Measurements from ENCODE around the gene TMED4.

Gene TMED4

DNA sequence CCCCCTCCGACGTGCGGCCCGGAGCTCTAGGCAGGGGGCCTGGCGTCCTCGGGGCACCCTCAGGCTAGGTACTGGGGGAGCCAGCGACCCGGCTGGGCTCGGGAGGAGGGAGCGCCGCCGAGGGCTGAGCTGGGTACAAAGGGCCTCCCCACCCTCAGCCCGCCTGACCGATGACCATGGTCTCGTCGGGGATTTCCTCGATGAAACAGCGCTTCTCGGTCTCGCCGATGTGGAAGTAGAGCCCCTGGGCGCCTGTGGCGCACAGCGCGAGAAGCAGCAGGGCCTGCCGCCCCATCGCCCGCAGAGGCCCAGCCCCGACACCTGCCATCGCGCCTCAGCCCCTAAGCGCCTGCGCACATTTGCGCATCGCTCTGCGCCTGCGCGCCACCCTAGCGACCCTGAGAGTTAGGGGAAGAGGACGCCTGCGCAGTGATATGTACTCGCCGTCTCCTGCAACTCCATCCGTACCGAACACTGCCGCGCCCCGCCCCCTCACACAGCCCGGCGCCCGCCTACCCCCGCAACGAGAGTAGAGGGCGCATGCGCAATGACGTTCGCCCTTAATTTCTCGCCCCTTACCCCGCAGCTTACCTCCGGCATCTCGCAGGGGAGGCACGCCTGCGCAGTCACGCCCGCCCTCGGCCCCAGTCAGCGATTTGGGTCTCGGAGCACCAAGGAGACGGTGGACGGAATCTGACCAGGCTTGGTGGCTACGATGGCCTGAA, at the start of gene TMED4:
TMED4 (minus strand) TSS at position 353 of the 725 bp plus-strand sequence; CDS start at position 328, 25 bp downstream.
- peak; percentile 100 for DNase-seq

DNA sequence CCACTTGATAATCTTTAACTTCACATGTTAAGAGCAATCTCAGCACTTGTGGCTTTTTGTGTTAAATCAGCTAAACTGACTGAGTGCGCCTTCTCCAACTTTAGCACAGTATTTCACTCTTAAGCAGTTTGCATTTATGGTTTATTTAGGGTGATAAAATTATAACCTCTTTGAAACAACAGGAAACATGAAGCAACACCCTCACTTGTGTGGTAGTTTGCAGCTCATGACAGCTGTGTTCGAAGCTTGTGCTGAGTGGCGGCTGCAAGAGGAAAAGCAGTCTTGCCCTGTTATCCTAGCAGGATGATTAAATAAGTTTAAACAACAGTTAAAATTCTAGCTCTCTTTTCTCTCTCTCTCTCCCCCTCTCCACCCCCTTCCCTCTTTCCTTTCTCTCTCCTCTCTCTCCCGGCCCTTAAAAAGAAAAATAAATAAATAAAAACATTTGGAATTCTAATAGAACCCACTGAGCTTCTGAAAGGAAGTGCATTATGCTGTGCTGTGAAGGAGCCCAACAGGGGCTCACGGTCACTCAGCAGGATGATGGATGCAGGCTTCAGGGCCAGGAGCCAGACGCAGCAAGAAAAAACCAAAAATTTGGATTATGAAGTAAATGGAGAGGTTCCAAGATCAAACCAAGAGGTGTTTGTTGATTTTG, 49.6 kb upstream of the TMED4 start:
- no peak for DNase-seq

DNA sequence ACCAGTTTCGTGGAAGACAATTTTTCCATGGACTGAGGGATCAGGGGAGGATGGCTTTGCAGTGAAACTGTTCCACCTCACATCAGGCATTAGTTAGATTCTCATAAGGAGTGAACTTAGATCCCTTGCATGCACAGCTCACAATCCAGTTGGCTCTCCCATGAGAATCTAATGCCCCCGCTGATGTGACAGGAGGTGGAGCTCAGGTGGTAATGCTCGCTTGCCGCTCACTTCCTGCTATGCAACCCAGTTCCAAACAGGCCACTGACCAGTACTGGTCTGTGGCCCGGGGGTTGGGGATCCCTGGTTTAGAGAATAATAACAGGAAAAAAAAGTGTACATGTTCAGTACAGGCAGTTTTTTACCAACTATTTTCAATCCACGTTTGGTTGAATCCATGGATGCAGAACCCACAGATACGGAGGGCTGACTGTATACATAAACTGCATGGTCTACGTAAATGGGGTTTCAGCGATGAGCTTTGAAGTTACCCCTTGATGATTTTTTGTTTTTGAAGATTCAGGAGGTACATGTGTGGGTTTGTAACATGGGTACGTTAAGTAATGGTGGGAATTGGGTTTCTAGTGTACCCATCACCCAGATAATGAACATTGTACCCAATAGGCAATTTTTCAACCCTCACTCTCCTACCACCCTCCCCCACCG, 48.9 kb upstream of the TMED4 start:
- DNase-seq: no peak

DNA sequence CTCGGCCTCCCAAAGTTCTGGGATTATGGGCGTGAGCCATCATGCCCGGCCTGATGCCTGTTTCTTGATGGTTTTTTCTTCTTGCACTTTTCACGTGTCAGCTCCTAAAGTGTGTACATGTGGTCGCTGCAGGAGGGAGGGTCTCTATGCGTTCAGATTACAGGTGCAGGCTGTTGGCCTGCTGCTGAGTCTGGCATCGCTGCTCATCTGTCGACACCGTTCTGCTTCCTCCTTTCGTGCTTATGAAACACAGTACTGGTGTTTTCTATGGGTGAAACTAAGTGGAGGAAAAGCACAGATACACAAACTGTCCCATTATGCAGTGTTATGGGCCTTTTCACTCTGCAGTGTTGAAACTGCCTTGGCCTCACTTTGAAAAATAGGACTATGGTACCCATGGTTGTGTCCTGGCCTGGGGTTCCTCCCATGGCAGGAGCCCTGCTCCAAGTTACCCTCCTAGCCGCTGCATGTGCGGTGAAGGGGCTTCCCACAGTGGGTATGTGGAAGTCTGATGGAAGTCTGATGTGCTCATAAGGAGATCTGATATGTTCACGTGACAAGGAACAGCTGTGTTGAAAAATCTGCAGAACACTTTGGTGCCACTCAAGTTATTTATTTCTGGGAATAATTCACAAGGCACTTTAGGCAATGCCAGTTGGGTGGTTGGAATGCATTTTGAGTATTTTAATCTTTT, 47.9 kb upstream of the TMED4 start:
- DNase-seq: no peak

DNA sequence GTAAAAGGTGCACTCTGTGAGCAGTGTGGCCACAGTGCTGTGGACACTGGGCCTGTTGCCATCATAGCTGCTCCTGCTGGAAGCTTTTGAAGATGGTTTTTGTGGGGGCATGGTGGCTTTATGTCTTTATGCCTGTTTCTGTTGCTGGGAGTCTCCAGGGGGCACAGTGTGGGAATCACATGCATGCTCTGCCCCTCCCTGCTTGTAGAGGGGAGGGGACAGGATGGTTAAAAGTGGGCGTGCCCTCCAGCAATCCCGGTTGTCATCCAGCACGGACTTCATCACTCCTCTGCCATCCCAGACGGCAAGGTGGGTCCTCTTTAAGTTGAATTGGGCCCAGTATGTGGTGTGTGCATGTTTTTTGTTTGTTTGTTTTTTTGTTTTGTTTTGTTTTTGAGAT, 44.6 kb upstream of the TMED4 start:
- DNase-seq: no peak

DNA sequence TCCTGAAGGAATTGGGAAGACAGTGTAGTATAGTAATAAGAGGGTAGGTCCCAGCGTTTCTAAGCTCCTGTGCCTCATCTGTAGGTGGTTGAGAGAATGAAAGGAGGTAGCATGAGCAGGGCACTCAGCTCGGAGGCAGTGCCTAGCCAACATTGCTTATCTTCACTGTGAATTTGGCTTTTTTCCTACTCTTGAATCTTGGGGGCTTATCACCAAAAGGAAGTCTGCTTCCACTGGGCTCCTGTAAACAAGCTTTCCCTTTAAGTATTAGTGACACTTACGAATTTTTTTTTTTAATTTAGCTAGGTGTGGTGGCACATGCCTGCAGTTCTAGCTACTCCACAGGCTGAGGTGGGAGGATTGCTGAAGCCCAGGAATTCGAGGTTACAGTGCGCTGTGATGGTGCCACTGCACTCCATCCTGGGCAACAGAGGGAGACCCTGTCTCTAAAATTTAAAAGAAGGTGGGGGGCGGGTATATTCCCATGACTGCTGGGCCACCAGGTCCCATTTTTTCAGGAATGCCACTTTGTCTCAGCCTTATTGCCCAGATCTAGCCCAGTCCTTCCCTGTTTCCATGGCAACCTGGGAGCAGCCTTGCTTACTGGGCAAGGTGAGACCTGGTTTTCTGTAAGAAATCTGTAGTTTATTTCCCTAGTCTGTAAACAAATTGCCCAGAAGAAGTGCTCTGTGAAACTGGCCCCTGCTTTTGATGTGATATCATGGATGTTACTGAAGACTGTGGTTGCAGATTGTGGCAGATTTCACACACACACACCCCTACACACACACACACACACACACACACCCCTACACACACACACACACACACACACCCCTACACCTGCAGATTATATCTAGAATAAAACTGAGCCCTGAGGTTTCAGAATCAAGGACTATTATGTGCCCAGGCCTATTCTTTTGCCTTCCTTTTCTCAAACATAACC, 43.8 kb upstream of the TMED4 start:
- no peak for DNase-seq

DNA sequence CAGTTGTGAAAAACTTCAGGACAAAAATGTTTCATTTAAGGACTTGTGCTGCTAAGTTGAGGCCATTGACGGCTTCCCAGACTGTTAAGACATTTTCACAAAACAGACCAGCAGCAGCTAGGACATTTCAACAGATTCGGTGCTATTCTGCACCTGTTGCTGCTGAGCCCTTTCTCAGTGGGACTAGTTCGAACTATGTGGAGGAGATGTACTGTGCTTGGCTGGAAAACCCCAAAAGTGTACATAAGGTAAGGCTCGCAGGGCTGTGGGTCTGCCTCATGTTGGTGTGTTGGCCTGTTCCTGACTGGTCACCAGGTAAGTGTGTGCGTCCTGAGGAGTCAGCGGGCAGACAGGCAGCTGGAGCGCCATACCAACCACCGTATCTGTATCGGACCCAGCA, 42.3 kb upstream of the TMED4 start:
- no peak for DNase-seq

DNA sequence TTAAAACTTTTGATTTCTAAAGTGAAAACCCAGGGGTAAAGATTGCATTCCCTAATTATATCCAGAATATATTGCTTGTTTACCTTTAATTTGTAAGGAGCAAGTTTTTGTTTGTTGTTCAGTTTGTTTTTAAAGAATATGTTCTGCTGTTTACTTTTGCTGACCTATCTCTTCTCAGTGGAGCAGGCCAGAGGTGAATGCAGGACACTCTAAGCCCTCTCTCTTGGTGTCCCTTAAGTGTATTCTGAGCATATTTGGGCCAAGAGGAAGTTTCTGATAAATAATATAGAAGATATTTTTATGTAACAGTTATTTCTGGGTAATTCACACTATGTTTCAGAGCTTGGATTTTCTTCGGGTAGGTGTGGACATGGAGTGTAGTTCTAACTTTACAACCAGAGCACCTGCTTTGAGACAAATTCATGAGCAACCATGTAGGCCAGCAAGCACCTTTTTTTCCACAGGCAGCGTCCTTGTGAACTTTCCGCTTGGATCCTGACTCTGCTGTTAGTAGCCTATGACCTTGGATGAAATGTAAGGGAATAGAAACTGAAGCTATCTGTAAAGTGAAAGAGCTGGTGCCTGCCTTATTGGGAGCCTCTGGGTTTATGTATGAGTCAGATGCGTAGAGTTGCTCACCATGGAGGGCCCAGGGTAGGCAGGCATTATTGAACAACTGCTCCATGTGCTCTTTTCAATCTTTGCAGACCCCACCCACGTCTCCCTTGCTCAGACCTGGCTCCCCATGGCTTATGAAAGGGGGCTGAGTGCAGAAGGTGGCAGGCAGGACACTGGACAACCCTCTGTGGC, 40.5 kb upstream of the TMED4 start:
- no peak for DNase-seq

DNA sequence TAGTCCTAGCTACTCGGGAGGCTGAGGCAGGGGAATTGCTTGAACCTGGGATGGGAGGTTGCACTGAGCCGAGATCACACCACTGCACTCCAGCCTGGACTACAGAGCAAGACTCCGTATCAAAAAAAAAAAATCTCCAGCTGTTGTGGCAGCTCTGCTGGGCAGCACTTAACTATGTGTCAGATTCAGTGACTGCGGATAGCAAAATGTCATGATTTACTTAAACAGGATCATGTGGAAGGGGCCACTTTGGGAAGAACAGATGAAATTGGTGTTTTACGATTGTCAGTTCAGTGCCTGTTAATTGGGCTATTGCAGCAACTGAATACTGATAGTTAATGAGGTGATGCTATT, 39.7 kb upstream of the TMED4 start:
- DNase-seq: no peak

DNA sequence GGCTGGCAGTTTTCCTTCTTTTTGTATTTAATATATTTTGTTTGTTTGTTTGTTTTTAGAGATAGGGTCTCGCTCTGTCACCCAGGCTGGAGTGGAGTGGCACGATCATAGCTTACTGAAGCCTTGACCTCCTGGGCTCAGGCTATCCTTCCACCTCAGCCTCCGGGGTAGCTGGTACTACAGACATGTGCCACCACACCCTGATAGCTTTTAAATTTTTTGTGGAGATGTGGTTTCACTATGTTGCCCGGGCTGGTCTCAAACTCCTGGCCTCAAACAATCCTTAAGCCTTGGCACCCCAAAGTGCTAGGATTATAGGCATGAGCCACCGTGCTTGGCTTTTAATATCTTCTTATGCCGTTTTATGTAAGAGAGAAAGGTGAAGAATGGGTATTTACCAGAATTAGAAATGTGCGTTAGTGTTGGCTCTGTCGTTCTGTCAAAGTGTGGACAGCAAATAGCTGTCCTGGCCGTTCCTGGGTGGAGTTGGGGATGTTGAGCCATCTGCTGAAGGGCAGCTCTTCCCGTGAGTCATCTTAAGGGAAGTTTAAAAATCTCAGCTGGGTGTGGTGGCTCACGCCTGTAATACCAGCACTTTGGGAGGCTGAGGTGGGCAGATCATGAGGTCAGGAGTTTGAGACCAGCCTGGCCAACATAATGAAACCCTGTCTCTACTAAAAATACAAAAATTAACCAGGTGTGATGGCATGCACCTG, 39.2 kb upstream of the TMED4 start:
- no peak for DNase-seq

DNA sequence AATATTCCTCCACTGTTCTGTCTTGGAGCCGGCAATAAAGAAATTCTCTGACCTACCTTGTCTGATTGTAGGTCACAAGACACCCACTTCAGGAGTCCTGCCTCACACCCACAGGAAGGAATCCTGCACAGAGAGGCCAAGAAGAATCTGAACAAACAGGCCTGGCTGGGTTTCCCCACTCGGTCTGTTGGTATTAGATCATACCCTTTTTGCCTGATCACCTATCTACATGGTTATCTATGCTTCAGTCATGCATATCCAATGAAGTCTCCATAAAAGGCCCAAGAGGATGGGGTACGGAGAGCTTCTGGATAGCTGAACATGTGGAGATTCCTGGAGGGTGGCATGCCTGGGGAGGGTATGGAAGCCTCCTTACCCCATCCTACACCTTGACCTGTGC, 36.7 kb upstream of the TMED4 start:
- no peak for DNase-seq

DNA sequence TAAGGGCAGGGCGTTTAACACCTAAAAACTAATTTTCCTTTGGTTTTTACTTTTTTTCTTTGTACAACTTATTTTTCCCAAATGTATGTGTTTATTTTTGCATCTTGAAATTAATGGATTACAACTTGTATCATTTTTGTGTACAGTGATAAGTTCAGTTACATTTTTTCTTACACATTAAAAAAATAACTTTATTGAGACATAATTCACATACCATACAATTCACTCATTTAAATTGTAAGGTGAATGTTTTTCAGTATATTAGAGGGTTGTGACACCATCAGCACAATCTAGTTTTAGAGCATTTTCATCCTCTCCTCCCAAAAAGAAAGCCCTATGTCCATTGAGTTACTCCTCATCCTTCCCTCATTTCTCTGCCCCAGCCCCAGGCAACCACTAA, 36.0 kb upstream of the TMED4 start:
- no peak for DNase-seq

DNA sequence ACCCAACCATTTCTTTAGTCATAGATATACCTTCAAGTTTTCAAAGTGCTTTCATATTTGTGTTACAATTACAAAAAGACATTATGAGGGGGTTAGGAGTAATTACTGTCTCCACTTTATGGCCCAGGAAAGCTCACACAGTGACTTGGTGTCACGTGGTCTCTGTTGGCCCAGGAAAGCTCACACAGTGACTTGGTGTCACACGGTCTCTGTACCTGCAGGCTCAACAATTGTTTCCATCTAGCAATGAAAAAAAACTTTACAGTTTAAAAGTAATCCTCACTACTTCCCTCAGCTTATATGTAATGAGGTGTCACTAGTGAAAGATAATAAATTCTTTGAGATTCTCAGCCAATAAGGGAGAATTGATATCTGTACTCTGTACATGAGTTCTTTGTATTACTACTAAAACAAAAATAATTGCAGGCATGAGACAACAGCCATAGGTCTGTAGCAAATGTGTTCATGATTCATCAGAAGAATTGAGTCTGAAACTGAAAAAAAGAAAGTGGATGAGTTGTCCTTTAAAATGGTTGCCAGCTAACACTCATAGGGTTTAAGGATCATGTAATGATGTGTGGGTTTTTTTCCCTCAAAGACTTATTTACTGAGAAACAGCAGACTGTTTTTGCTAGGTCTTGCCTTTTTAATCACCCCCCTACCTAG, 35.3 kb upstream of the TMED4 start:
- DNase-seq: no peak

DNA sequence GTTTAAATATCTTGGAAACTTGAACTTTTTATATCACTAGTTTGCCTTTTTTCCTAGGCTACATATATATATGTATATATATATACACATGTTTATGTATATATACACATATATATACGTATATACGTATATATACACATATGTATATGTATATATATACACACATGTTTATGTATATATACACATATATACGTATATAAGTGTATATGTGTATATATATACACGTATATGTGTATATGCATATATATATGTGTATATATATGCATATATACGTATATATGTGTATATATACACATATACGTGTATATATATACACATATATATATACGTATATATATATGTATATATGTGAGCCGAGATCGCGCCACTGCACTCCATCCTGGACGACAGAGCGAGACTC, 34.5 kb upstream of the TMED4 start:
- DNase-seq: no peak

DNA sequence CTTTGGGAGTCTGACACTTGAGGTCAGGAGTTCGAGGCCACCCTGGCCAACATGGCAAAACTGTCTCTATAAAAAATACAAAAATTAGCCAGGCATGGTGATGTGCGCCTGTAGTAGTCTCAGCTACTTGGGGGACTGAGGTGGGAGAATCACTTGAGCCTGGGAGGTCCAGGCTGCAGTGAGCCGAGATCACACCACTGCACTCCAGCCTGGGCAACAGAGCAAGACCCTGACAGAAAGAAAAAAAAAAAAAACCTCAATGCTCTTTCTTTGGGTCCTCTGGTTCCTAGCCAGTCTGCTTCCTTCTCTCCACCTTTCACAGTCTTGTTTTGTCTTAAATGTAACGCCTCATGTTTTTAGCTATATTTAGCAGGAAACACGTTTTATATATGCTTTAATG, 33.8 kb upstream of the TMED4 start:
- DNase-seq: no peak

DNA sequence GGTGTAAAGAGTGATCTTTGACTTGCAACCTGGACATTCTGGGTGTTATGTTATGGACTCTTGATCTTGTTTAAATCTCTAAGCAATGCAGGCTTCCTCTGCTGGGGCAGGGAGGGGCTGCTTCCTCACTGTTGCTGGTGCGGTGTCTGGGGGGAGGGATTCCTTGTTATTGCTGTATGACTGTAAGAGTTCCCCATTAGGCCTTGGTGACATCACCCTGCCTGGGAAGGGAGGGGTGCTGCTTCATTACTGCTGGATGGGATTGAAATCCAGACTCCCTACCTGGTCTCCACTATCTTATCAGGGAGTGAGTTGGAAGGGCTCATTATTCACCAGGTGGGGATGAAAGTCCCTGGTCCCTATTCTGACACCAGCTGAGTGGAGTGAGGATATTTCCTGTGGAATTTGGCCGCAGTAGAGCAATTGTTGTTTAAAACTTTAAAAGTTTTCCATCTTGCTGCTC, 33.1 kb upstream of the TMED4 start:
- no peak for DNase-seq

DNA sequence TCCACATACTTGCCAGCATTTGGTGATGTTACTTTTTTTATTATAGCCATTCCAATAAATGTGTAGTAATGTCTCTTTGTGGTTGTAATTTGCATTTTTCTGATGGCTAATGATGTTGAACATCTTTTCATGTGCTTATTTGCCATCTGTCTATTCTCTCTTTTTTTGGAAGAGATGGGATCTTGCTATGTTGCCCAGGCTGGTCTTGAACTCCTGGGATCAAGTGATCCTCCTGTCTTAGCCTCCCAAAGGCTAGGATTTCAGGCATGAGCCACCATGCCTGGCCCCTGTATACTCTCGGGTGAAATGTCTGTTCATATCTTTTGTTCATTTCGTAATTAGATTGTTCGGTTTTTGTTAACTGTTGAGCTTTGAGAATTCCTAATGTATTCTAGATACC, 27.8 kb upstream of the TMED4 start:
- DNase-seq: no peak

DNA sequence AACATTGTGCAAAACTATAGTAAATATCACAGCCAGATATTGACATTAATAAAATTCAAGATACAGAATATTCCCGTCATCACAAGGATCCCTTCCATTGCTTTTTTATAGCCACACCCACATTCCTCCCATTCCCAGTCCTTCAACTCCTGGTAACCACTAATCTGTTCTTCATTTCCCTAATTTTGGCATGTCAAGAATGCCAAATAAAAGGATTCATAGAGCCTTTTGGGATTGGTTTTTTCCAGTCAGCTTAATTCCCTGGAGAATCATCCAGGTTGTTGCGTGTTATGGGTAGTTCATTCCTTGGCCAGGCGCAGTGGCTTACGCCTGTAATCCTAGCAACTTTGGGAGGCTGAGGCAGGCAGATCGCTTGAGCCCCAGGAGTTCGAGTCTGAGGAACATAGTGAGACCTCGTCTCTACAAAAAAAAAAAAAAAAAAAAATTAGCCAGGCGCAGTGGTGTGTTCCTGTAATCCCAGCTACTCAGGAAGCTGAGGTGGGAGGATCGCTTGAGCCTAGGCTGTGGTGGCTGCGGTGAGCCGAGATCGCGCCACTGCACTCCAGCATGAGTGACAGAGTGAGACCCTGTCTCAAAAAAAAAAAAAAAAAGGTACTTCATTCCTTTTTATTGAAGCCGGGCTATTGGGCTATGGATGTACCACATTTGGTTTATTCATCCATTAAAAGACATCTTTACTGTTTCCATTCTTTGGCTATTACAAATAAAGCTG, 27.1 kb upstream of the TMED4 start:
- no peak for DNase-seq

All from activated CD8-positive, alpha-beta memory T cell treated with anti-CD3 and anti-CD28 coated beads for 24 hours (primary cell).